GM21786 (cell line): ENCODE results near the gene MICU2.
"Not testable (repeated sequence)": the region's sequence is repeated elsewhere in the genome, so short reads cannot be mapped to it uniquely, and the experiment has no call there.

ENCODE experiments used
- ATAC-seq: cut with Tn5 transposase; IDR thresholded peaks from one replicate; pipeline ENCODE4 v1.9.1; 2021; ENCODE audit not compliant: unreplicated experiment

The MICU2 gene

DNA sequence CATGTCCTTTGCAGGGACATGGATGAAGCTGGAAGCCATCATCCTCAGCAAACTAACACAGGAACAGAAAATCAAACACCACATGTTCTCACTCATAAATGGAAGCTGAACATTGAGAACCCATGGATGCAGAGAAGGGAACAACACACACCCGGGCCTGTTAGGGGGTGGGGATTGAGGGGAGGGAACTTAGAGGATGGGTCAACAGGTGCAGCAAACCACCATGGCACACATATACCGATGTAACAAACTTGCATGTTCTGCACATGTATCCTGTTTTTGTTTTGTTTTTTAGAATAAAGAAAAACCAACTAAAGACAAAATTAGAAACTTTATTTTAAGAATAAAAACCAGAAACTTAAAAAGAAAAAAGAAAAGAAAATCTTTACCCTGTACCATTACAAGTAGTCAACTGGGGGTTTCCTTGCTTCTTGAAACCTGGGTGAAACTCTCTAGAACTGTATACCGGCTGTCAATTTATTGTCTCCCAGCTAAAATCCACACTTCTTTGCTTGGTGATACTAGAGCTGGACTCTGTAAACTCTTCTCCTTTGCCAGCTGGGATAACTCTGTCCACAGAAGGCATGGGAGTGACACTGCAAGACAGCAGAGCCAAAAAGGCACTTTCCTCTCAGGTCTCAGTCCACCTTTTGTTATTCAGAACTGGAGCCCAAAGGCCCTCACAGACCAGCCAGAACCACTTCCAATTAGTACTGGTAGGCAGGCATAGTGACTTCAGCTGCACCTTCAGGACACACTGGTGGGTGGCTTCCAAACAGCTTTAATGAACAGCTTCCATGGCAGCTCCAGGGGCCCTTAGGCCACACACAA is 9.0 kb downstream of the MICU2 start:
- ATAC-seq: peak; percentile 52

DNA sequence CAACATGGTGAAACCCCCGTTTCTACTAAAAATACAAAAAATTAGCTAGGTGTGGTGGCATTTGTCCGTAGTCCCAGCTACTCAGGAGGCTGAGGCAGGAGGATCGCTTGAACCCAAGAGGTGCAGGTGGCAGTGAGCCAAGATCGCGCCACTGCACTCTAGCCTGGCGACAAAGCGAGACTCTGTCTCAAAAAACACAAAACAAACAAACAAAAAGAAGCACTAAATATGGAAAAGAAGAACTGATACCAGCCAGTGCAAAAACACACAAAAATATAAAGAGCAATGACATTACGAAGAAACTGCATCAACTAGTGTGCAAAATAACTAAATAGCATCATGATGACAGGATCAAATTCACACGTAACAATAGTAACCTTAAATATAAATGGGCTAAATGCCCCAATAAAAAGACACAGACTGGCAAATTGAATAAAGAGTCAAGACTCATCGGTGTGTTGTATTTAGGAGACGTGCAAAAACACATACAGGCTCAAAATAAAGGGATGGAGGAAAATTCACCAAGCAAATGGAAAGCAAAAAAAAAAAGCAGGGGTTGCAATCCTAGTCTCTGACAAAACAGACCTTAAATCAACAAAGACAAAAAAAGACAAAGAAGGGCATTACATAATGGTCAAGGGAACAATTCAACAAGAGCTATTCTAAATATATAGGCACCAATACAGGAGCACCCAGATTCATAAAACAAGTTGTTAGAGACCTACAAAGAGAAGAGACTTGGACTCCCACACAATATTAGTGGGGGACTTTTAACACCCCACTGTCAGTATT is 13.1 kb downstream of the MICU2 start:
- not testable (repeated sequence) for ATAC-seq

DNA sequence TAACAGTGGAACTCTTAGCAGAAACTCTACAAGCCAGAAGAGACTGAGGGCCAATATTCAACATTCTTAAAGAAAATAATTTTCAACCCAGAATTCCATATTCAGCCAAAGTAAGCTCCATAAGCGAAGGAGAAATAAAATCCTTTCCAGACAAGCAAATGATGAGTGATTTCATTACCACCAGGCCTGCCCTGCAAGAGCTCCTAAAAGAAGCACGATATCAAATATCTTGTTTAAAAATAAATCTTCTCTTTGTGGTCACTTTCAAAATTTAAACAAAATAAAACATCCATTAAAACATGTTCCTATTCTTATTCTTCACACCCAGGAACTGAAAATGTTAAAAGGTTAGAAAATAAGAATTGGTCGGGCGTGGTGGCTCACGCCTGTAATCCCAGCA is 13.7 kb downstream of the MICU2 start:
- no peak for ATAC-seq

GRCh38 chr13:21589510-21589909 is 14.5 kb downstream of the MICU2 start:
- not testable (repeated sequence) for ATAC-seq

DNA sequence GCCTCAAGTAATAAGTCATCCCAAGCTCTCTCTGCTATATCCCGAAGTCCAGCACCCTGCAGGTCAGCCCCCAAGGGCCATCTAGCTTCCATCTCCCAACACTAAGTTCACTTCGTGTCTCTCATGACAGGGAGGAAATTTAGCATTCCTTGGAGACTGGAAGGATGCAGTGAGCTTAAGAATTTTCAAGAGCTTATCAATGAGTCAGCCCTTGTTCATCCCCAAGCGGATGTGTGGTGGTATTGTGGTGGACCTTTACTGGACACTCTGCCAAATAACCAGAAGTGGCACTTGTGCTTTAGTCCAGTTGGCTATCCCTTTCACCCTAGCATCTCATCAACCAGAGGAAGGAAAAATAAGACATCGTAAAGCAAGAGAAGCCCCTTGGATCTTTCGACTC is 15.6 kb downstream of the MICU2 start:
- ATAC-seq: not testable (repeated sequence)

DNA sequence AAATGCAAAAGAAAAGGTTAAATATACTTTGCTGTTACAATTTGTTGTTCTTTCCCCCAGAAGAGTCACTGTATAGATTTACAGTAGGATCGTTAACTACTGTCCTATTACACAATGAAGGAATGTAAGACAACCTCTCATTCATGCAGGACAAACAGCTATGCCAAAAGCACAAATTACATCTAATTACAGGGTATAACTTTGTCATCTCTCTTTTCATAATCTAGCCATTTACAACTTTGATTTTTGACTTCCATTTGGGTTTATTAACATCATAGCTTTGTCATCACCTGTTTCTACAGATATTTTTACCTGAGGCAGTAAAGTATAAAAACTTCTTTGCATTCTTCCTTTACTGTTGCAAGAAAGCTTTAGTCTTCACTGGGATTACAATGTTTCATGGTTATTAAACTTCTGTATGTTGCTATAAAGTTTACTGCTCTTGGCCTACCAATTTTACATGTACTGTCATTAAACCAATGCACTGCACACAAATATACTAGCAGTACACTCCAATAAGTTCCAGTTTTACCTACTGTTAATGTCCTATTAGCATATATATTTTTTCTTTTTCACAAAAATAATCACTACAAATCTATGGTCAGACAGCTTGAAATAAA is 18.9 kb downstream of the MICU2 start:
- ATAC-seq: no peak

DNA sequence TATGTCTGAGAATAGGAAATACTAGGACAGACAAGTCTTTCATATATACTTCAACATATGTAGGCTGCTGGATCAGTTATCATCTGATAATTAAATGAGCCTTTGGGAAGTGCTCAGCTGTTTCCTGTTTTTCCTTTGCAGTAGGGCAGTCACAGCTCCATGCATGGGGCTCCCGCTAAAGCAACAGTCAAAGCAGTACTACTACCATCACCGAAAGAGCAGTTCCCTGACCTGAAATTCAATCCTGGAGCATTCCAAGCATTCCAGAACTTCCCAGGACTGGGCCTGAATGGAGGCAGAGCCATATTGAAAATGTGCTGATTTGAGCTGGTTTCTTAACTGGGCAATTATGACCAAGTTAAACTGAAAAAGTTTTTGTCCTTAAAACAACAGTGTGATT is 20.5 kb downstream of the MICU2 start:
- no peak for ATAC-seq

DNA sequence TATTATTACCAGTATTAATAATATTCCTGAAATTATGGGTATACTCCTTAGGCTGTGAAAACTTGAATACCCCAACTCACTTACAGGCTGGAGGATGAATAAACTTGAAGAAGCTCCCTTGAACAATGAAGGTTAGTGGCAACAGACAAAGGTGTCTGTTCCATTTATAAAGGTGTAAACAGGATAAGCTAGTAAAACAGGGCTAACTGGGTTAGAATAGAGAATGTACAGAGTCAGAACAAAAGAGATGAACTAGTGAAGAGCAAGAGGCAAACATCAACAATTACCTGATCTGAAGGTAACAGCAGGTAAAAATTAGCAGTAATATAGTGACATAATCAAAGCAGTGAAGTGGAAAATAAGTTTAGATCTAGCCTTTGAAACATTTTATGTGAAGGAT is 23.2 kb downstream of the MICU2 start:
- ATAC-seq: no peak

DNA sequence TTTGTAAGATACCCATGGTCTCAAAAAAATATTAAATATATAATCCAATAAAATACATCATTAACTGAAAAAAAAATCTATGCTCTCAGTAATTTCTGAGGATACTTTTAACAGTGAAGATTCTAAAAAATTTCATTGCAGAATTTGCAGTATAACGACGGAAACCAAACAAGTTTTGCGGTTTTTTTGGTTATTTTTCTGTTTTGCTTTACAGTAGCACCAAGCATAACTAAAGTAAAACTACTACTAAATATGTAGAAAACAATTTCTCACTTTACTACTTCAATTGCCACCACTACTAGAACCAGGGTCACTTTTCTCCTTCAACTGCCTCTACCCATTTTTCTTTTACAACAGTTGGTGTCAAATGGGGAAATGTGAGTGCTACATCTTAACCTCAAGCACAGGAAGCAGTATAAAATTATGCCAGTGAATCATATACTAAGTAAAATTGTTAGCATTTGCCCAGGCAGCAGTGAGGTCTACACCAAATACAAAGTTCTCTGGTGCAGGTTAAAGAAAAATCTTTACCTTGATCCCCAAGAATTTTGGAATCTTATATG is 24.1 kb downstream of the MICU2 start:
- ATAC-seq: peak; percentile 74

- no peak for ATAC-seq
Observed at GRCh38 chr13:21578748-21579147, 25.2 kb downstream of the MICU2 start.

- ATAC-seq: no peak
Observed at GRCh38 chr13:21576426-21576825, 27.5 kb downstream of the MICU2 start.

- no peak for ATAC-seq
Observed at GRCh38 chr13:21573920-21574712, 29.9 kb downstream of the MICU2 start.

- no peak for ATAC-seq
Observed at GRCh38 chr13:21569686-21570085, 34.3 kb downstream of the MICU2 start.

DNA sequence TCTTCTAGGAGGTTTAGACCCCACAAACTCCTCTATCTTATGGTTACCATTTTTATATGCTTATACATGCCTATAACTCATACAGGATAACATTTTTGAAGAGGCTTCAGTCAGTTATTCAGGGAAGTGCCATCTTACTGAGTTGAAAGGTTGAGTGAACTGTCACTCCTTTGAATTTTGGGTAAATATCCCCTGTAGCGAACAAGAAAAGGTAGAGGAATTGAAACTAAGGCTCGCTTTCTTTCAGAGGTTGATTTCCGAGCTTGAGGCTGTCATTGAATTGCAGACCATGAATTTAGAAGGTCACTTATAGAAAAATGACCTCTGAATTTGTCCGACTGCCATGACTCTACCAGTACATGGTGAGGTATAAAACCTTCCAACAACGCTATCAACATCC is 35.1 kb downstream of the MICU2 start:
- ATAC-seq: no peak

- no peak for ATAC-seq
Observed at GRCh38 chr13:21567714-21568113, 36.3 kb downstream of the MICU2 start.

DNA sequence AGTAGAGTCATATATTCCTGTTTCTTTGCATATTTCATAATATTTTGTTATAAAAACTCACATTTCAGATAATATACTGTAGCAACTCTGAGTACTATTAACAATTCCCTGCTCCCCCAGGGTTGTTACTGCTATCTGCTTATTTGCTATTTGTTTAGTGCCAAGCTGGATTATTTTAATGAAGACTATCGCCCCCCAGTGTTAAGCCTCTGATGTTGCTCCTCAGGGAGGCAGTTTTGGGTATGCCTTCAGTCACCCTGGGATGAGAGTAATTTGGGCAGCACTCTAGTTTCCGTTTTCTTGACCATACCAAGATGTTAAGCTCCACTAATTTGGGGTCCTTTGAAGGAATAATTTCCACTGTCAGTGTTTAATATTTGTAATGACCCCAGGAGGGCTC is 46.0 kb downstream of the MICU2 start:
- no peak for ATAC-seq

DNA sequence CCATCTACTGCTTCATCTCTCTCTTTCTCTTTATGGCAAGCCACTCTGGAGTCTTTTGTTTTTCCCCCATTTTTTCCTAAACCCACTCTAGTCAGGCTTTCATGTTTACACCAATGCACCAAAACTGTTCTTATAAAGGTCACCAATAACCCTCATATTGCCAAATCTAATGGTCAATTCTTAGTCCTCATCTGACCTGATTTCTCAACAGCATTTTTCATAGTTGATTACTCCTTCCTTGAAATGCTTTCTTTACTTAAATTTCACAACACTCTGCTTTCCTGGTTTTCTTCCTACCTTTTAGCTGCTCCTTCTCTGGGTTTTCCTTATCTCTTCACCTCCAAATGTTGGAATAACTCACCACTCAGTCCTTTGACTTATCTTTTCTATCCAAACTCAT is 47.9 kb downstream of the MICU2 start:
- no peak for ATAC-seq

DNA sequence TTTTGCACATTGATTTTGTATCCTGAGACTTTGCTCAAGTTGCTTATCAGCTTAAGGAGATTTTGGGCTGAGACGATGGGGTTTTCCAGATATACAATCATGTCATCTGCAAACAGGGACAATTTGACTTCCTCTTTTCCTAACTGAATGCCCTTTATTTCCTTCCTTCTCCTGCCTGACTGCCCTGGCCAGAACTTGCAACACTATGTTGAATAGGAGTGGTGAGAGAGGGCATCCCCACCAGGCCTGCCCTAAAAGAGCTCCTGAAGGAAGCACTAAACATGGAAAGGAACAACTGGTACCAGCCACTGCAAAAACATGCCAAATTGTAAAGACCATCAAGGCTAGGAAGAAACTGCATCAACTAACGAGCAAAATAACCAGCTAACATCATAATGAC is 50.7 kb downstream of the MICU2 start:
- ATAC-seq: not testable (repeated sequence)

DNA sequence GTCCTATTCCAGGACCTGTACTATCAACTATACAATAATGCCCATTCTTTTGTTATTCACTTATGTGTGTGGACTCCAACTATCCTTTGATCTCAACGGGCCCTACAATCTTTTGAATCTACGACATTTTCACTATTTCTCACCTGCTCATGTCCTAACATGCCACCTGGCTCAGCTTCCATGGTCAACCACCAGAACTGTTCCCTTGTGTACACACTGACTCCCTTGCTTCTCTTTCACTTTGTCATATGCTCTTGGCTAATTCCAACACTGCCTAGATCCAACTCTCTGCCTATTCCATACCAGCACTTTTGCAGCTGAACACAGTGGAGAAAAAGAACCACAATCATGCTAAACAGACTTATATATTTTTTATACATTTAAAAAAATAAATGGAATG is 53.1 kb downstream of the MICU2 start:
- no peak for ATAC-seq

GRCh38 chr13:21549633-21550032 is 54.3 kb downstream of the MICU2 start:
- no peak for ATAC-seq

GRCh38 chr13:21548577-21548976 is 55.4 kb downstream of the MICU2 start:
- ATAC-seq: no peak
